Measurements from ENCODE around the gene ATP1A4. TPM values are rescaled to one million over a fixed set of nuclear protein-coding genes. Genes with fewer than 3 reads are reported as not detected.
A peak's percentile ranks its signal among the peaks of the same experiment; 100 is the strongest.

Gene ATP1A4
- total and polyA plus RNA-seq, 10 of the 15 experiments (the other 5 are each of a cell fraction or from before 2014, with no cell fraction given), result 0.31 to 1.0 (median 0.54) TPM

DNA sequence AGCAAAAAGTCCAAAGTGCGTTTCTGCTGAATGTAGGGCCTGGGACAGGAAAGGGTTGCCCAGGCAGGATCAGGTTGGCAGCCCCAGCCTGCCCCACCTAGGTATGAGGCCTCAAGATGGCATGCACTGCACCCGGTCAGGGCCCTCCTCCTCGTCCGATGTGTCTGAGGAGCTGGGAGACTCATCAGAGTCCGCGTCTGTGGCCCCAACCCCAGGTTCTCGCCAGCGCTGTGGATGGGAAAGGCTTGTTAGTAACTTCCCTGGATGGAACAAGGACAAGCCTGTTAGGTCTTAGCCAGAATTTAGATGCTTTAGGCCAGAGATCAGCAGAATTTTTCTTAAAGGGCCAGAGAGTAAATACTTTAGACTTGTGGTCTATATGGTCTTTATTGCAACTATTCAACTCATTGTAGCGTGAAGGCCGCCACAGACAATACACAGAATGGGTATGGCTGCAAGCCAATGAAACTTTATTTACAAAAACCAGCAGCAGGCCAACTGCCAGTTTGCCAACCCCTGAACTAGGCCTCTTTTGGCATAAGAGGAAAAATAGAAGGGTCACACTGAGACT lies 66.2 kb downstream of the ATP1A4 start:
- FAIRE-seq, result no peak
- ATAC-seq, result no peak
- Histone ChIP-seq H4K20me1 (ENCODE audit: control insufficient read depth, insufficient read depth) (no peaks in the 10 kb centered on the region), H3K27me3 (replicated peaks in 1 of 2; ENCODE audit: control insufficient read depth in 2 of 2, insufficient read depth in 2 of 2, low read length in 1 of 2) (no peaks in the 10 kb centered on the region), H3K9ac (ENCODE audit: control insufficient read depth, insufficient read depth, low read length) (no peak overlapping the region), H3K4me2 (ENCODE audit: control insufficient read depth, insufficient read depth) (no peak overlapping the region), H2AFZ (ENCODE audit: control insufficient read depth, low read depth, low read length) (no peak overlapping the region), H3K27ac (ENCODE audit: control insufficient read depth, insufficient read depth) (no peak overlapping the region), H3K79me2 (ENCODE audit: control insufficient read depth, insufficient read depth, low read length) (no peaks in the 10 kb centered on the region), H3K4me1 (ENCODE audit: control insufficient read depth, insufficient read depth, low read length) (no peaks in the 10 kb centered on the region), H3K4me3 (no peak overlapping the region), H3K36me3 (ENCODE audit: control insufficient read depth in 2 of 2, insufficient read depth in 2 of 2, low read length in 1 of 2) (peaks cover 21 to 27% of the 10 kb centered on the region in 2 experiments), H3K9me3 (replicated peaks; ENCODE audit: control insufficient read depth, insufficient read depth, low read length) (no peaks in the 10 kb centered on the region)
- ChIA-PET RAD21 (ENCODE audit: unreplicated experiment) (interaction anchor here (3.2 to 3.9 kb wide), 2 partner anchors 34 to 116 kb away, joined by 10 to 20 read pairs; no protein-coding TSS in a partner anchor), POLR2A (interaction anchor here (0.8 to 1.3 kb wide), 2 partner anchors 12 to 16 kb away, joined by 3 to 4 read pairs; no protein-coding TSS in a partner anchor), CTCF (interaction anchor here (1.3 to 6.7 kb wide), 4 partner anchors 14 to 35 kb away, joined by 9 to 82 read pairs (median 10); partner anchors contain the start of gene CASQ1), SMC1A (ENCODE audit: uncharacterized antibody, unreplicated experiment) (interaction anchor here (3.0 to 4.9 kb wide), 3 partner anchors 10 to 26 kb away, joined by 20 to 51 read pairs (median 32); partner anchors contain the start of gene CASQ1)
- TF ChIP-seq CHD4 (IDR thresholded peaks at IDR 0.05) (no peak), POLR2A (IDR thresholded peaks at IDR 0.05; ENCODE audit: low read depth, low read length) (peak; percentile 37; the same call in 1 of the 2 replicates)
- no peak for DNase-seq (ENCODE audit: low read depth, low spot score)
- no TSS peak for BruUV-seq (replicated peaks)
- WGBS (ENCODE audit: insufficient coverage, insufficient replicate concordance, low lambda C conversion rate, missing lambda C conversion rate), result 93% methylated on average over 10 of the region's 10 CpGs
- in situ Hi-C loops (cut with MboI), result no loop called here
- intact Hi-C loops (cut with micrococcal nuclease; ENCODE audit: unreplicated experiment), result no loop called here

- FAIRE-seq, result no peak
- WGBS (ENCODE audit: insufficient coverage, insufficient replicate concordance, low lambda C conversion rate, missing lambda C conversion rate), result 96% methylated on average over 4 of the region's 4 CpGs
- no peak for DNase-seq (ENCODE audit: low read depth, low spot score)
Observed at GRCh38 chr1:160219062-160219929, 67.9 kb downstream of the ATP1A4 start.

More at GRCh38 chr1:160219062-160219929, 67.9 kb downstream of the ATP1A4 start:
- Histone ChIP-seq H3K79me2 (ENCODE audit: control insufficient read depth, insufficient read depth, low read length) (no peaks in the 10 kb centered on the region), H3K4me2 (ENCODE audit: control insufficient read depth, insufficient read depth) (no peak overlapping the region), H3K36me3 (ENCODE audit: control insufficient read depth in 2 of 2, insufficient read depth in 2 of 2, low read length in 1 of 2) (peaks cover 21 to 23% of the 10 kb centered on the region in 2 experiments), H3K9me3 (replicated peaks; ENCODE audit: control insufficient read depth, insufficient read depth, low read length) (no peaks in the 10 kb centered on the region), H2AFZ (ENCODE audit: control insufficient read depth, low read depth, low read length) (no peak overlapping the region), H3K4me1 (ENCODE audit: control insufficient read depth, insufficient read depth, low read length) (no peaks in the 10 kb centered on the region), H3K4me3 (no peak overlapping the region), H3K9ac (ENCODE audit: control insufficient read depth, insufficient read depth, low read length) (no peak overlapping the region), H4K20me1 (ENCODE audit: control insufficient read depth, insufficient read depth) (no peaks in the 10 kb centered on the region), H3K27me3 (replicated peaks in 1 of 2; ENCODE audit: control insufficient read depth in 2 of 2, insufficient read depth in 2 of 2, low read length in 1 of 2) (no peaks in the 10 kb centered on the region), H3K27ac (ENCODE audit: control insufficient read depth, insufficient read depth) (no peak overlapping the region)
- BruUV-seq (replicated peaks), result no TSS peak
- RAD21 ChIA-PET (ENCODE audit: unreplicated experiment), result interaction anchor here (0.8 to 4.0 kb wide), 13 partner anchors 9 to 118 kb away, joined by 3 to 35 read pairs (median 6); partner anchors contain the start of genes CASQ1, DCAF8 and PEX19
- in situ Hi-C loops (cut with MboI) (no loop called here), intact Hi-C loops (cut with micrococcal nuclease; ENCODE audit: unreplicated experiment) (loop anchor here (1.0 kb wide), 1 partner anchor 26 kb away; no protein-coding TSS in a partner anchor)
- POLR2A ChIA-PET, result interaction anchor here (0.8 to 1.3 kb wide), 4 partner anchors 10 to 43 kb away, joined by 3 to 5 read pairs (median 3); partner anchors contain the start of gene DCAF8
- peak; percentile 46; the same call in 1 of the 2 replicates for TF ChIP-seq SMC3 (IDR thresholded peaks at IDR 0.05; ENCODE audit: borderline replicate concordance, low read length)
- TF ChIP-seq, protein P1, sequence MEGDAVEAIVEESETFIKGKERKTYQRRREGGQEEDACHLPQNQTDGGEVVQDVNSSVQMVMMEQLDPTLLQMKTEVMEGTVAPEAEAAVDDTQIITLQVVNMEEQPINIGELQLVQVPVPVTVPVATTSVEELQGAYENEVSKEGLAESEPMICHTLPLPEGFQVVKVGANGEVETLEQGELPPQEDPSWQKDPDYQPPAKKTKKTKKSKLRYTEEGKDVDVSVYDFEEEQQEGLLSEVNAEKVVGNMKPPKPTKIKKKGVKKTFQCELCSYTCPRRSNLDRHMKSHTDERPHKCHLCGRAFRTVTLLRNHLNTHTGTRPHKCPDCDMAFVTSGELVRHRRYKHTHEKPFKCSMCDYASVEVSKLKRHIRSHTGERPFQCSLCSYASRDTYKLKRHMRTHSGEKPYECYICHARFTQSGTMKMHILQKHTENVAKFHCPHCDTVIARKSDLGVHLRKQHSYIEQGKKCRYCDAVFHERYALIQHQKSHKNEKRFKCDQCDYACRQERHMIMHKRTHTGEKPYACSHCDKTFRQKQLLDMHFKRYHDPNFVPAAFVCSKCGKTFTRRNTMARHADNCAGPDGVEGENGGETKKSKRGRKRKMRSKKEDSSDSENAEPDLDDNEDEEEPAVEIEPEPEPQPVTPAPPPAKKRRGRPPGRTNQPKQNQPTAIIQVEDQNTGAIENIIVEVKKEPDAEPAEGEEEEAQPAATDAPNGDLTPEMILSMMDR (IDR thresholded peaks at IDR 0.05 in 2 of 3, conservative IDR thresholded peaks at IDR 0.05 in 1 of 3; ENCODE audit: control insufficient read depth in 2 of 3, extremely low read depth in 1 of 3, insufficient read depth in 1 of 3, low read depth in 3 of 3, low read length in 3 of 3), result peak; percentile 21 to 34 (median 34); a peak in 3 of 6 replicates
- TF ChIP-seq RAD21 (IDR thresholded peaks at IDR 0.05; ENCODE audit: insufficient read depth, low read depth, low read length), result peak; percentile 43
- no peak for TF ChIP-seq CHD1 (IDR thresholded peaks at IDR 0.05; ENCODE audit: low read depth, low read length)
- peak; percentile 44 for ATAC-seq
- CTCF ChIA-PET, result interaction anchor here (0.6 to 6.7 kb wide), 22 partner anchors 9 to 285 kb away, joined by 3 to 82 read pairs (median 8); partner anchors contain the start of genes CASQ1, IGSF8 and PEA15
- SMC1A ChIA-PET (ENCODE audit: uncharacterized antibody, unreplicated experiment), result interaction anchor here (0.9 to 4.9 kb wide), 19 partner anchors 8 to 119 kb away, joined by 3 to 51 read pairs (median 6); partner anchors contain the start of genes CASQ1 and PEX19
